HG03066 (cell line): ENCODE measurements around the gene KLF16.

ENCODE experiments used
- ATAC-seq: cut with Tn5 transposase; IDR thresholded peaks from one replicate; pipeline ENCODE4 v1.9.1; 2021; ENCODE audit warnings: low read depth; ENCODE audit not compliant: unreplicated experiment

Gene KLF16

DNA sequence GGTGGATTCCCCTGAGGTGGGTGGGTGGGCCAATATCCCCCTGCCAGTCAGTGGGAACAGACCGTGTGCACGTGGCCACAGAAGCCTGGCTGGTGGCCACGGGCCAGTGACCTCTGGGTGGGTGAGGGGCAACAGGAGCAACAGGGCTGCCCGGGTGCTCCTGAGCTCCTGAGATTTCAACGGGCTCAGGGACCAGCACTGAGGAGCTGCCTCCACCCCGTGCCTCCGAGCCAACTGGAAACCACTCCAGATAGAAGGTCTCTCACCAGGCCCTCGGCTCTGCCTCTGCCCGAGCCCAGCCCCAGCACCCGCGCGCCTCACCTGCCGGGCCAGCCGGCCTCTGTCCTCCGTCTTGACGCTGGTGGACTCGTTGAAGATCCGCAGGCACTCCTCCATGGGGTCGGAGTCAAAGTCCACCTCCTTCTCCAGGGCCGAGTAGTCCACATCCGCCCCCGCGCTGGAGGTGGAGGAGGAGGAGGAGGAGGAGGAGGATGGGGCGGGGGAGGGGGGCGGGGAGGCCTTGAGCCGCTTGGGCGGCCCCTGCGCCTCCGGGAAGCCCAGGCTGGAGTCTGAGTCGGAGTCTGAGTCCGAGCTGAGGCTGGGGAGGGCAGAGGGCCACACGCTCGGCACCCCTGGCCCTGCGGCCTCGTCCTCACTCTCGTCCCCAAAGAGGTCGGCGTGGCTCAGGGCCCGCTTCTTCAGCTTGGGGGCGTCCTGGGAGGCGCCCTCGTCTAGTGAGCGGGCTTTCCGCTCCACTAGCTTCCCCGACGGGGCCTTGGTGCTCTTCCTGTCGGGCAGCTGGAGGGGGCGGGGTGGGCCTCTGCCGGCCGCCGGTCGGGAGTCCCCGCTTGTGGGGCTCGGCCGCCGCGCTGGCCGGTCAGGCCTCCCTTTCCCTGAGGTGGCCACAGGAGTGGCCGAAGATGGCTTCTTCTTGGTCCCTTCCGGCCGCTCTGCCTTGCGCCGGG, 36.5 kb downstream of the KLF16 start:
- ATAC-seq: no peak

DNA sequence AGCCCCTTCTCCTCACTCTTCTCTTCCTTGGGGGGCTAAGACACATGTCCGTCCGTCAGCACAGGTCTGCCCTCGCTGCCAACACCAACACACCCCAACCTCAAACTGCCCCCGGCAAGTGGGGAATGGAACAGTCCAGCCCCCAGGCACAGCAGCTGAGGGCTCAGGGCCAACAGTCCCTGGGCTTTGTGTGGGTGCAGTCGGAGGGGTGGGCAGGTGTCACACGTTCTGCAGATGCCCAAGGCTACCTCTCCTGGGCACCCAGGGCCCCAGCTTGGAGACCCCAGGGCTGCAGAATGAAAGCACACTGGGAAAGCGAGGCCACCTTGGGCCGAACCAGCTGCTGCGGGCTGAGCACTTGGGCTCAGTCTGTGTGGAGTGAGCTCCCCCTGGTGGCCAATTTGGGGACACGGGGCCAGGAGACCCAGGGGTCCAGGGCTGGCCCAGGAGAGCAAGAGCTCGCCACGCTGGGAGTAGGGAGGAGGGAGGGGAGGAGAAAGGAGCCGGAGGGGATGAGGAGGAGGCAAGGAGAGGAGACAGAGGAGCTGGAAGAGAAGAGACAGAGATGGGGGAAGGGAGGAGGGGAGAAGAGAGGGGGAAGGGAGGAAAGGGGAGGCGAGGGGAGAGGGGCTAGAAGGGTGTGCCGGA, 37.3 kb downstream of the KLF16 start:
- no peak for ATAC-seq

DNA sequence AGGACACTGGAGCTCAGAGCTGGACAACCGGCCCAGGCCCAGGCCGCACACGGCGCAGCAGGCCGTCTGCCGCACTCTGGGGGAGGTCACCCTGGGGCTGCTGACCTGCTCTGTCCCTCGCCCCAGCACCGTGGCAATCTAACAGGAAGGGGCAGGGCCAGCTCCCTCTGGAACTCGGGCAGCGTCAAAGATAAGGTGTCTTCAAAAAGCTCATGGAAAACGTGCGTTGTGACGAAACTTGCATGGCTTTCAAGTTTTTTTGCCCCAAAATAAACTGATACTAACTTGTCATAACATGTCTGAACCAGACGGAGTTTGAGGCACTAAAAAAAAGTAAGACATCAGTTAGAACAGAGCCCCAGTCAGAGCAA, 39.1 kb downstream of the KLF16 start:
- ATAC-seq: no peak

DNA sequence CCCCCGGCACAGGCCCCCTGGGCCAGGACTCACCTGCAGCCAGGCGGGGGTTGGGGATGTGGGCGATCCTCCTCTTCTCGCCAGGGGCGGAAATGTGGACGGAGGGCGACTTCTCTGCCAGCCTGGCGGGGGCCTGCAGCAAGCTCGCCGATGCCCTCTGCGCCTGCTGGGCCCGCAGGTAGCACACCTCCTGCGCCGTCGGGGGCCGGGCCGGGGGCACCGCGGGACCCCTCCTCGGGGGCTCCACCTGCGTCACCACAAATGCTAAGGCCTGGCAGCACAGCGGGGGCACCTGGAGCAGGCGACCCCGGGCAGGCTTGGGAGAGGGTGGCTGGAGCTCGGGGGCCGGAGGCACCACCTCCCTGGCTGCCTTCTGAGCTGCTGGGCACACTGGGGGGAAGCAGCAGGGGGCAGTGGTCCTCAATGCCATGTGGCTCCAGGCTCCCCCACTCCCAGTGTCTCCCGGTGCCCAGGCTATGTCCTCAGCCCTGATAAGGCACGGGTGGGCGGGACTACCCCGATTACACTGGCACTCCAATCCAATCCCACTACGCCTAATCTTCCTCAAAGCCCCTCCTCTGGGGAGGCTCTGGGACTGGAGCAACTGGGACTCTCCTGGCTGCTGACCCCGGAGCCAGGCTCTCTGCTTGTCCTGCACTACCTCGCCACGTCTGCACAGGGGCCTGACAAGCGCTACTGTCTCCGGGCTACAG, 39.7 kb downstream of the KLF16 start:
- ATAC-seq: no peak

DNA sequence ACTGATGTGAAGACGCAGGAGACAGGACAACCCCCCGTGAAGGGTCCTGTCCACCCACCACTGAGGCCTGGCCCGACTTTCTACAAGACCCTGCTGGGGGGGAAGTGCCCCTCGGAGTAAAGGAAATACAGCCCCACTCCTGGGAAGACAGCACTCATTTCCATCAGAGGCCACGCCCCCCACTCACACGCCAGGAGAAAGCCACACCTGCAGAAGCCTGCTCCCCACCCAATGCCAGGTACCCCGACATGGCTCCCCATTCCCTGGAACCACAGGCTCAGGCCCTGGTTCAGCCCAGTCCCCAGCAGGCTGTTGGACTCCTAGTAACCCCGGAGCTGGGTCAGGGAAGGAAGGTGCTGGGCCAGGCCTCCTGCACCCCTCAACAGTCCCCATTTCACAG, 40.4 kb downstream of the KLF16 start:
- no peak for ATAC-seq

DNA sequence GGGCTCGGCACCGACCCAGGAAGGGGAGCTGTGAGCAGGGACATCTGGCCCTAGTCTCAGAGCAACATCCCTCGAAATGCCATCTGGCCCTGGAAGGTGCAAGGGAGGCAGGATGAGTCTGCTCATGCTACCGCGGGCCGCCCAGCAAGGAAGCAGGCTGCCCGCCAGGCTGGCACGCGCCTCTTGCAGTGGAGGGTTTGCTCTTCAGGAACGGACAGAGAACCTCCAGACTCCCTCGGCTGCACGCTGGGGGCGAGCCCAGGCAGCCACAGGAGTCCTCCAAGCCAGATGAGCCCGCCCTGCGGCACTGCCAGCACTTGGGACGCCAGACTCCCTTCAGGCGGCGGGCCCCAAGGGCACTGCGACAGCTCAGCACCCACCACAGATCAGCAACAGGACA, 41.2 kb downstream of the KLF16 start:
- ATAC-seq: no peak

DNA sequence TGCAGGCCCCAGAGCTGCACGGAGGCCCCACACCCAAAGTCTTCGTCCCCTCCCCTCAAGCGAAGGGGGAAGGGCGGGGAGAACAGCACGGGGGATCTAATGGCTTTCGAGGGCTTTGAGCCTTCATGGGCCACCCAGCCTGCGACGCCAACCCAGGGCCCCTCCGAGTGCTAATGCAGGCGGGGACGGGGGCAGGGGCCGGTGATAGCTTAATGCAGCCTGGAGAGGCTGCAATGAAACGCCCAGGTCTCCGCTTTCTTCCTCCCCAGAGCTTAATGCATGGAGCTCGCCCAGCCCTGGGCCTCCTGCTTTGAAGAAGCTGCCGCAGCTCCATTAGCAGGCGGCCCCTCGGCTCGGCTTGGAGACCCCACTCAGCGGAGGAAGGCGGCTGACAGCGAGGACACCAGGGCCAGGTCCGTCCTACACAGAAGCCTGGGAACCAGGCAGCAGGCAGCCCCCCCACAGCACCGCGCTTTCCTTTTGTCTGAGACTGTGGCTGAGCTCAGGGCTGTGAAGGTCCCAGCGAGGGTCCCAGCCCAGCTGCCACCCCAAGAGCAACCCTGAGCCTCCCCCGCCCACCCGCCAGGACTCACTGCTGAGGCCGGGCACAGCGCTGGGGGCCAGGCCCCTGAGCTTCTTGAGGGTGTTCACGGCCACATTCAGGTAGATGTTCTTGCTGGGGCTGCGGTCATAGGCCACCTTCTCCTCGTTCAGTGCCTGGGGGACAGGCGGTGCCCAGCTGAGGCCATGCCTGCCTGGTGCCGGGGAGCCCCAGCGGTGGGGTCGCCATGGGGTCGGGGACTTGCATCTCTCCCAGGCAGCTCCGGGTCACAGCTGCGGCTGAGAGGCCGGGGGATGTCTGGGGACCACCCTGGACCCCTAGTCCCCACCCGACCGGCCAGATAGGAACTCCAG, 43.8 kb downstream of the KLF16 start:
- ATAC-seq: no peak

DNA sequence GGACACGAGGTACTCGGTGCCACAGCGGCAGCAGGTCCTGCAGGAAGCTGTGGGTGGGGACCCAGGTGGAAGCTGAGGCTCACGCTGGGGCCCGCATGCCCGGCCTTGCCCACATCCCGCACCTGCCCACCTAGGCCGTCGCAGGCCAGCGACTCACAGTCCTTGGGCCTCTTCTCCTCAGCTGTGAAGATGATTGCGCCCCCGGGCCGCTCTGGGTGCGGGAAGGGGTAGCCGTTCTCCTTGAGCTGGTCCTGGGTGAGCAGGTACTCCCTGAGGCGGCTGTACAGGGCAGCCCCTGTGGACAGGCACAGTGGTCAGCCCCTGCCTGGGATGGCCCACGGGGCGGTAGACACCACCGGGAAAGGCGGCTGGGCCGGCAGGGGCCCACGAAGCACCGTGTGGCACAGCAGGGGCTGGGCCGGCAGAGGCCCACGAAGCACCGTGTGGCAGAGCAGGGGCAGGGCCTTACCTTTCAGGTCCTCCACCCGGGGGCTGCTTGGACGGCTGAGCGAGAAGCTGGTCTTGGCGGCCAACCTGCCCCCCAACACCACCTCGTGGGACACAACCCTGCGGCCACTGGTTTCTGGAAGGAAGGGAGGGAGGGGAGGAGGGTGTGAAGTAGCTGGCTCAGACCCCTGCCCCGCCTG, 44.7 kb downstream of the KLF16 start:
- no peak for ATAC-seq

DNA sequence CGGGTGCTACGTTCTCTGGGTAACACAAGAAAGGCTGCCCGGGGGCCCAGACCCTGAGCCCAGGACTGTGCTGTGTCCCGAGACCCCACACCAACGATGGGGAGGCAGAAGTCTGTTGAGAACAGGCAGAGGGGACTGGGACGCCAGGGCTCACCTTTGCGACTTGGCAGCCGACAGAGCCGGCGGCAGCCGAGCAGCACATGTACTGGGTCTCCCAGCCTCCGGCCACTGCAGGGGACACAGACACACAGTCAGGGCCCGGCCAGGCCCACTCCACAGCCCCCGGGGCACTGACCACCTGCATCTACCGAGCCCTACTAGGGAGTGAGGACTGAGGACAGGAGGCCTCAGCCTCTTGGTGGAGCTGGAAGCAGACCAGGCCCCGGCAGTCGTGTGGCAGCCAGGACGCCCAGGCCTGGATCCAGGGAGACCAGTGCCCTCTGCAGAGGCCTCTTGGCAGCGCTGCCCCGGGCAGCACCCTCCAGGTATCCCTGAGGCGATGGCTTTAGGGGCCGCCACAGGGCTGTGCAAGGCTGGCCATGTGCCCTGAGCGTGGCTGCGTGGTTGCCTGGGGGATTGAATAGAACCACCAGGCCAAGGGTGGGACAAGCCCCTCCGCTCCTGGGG, 45.7 kb downstream of the KLF16 start:
- no peak for ATAC-seq

DNA sequence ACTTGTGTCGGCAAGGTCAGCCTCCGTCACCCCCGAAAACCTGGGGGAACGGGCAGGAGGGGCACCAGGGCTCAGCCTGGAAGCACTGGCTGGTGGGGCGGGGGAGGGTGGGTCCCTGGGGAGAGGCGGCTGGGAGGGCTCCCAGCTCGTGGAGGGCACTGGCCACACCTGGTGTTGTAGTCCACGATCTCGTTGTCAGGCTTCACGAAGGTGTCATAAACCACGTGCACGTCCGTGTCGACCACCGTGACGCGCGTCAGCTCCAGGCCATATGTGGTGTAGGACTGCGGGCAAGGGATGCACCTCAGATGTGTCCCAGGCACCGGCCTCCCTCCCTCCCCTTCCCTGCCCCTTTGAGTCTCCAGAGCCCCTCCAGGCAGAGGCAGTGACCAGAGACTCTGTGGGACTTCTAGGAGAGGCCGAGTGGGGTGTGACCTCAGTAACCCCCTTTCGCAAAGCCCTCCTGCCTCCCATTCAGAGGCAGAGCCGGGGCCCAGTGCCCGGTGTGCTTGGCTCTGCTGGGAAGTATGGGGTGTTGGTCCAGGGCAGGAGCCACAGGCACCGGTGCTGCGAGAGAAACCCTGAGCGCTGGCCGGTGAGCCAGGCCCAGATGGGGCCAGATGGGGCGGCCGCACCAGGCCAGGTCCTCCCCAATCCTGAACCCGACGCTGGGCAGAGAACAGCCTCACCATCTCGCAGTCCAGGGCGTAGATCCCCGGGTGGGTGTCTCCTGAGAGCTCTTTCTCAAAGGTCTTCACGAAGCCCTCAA, 46.7 kb downstream of the KLF16 start:
- ATAC-seq: no peak

DNA sequence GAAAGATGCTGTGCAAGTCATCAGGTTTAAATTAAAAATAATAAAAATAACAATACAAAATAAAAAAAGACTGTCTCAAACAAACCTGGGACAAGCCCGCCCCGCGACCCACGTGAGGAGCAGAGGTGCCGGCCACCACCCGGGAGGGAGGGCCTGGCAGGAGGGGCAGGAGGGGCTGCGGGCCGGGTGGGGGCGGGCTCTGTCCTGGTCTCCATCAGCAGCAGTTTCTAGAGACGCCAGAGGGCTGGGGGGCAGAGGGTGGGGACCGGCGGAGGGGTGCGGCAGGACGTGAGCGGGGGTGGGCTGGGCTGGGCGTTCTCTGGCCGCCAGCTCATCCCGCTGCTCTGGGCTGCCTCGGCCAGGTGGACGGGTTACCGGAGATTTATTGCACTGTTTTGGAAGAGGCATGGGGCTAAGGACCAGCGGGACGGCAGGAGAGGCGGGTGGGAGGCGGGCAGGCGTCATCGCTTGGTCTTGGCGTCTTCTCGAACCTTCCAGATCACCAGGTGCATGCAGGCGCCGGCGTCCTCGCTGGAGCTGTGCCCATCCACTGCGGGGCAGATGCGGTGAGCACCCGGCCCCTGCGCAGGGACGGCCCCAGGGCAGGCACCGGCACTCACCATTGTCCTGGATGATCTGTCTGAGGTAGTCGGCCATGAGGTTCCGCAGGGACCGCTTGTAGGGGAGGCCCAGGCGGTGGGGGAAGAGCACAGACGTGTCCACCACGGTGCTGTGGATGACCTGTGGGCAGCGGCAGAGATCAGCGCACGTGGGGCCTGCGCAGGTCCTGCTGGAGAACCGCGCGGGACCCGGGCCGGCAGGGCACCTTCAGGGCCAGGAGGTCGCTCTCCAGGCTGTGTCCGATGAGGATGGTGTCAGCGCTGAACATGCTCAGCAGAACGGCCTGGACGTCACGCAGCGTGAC, 47.5 kb downstream of the KLF16 start:
- ATAC-seq: no peak

DNA sequence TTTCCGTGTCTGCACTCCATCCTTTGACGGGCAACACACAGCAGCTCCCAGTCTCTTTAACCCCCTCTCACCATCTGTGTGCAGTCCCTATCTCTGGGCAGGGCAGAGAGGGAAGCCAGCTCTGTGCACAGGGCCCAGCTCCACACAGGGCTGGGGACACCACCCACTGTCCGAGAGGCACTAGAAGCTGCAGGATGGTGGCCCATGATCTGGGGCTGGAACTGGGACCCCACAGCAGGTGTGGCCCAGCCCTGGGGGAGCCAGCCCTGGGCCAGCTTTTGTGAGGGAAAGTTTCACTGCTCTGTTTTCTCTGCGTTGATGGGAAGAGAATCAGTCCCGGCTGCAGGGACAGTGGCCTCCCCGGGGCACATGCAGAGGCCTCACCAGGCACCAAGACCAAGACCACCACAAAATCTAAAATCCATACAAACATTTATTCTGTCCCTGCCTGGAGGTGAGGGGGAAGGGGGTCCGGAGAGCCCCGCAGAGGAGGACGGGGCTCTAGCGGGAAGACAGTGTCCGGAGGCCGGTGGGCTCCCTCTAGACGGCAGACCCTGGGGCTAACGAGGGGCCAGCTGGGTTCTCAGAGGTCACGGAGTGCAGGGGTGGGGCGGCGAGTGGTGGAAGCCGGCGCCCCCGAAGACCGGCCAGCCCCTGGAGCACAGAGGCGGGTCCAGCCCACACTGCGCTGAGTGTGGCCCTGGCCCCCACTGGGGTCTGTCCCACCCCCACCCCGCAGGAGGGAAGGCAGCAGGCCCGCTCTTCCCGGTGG, 48.4 kb downstream of the KLF16 start:
- no peak for ATAC-seq

DNA sequence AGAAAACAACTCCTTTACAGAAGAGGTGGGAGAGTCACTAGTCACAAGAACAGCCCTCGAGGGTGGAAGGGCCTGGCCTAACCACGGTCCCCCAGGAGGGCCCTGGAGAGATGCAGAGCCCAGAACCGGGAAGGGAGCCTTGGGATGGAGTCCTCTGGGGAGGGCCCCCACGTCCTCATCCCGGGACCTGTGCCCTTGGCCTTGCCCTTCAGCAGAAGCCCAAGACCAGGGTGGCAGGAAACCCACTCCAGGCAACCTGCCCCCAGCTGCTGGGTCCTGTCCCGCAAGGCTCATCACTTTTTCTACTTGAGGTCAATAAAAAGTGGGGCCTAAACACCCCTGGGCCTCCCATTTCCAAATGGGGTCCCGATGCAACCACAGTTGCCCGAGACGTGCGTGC, 49.0 kb downstream of the KLF16 start:
- no peak for ATAC-seq

DNA sequence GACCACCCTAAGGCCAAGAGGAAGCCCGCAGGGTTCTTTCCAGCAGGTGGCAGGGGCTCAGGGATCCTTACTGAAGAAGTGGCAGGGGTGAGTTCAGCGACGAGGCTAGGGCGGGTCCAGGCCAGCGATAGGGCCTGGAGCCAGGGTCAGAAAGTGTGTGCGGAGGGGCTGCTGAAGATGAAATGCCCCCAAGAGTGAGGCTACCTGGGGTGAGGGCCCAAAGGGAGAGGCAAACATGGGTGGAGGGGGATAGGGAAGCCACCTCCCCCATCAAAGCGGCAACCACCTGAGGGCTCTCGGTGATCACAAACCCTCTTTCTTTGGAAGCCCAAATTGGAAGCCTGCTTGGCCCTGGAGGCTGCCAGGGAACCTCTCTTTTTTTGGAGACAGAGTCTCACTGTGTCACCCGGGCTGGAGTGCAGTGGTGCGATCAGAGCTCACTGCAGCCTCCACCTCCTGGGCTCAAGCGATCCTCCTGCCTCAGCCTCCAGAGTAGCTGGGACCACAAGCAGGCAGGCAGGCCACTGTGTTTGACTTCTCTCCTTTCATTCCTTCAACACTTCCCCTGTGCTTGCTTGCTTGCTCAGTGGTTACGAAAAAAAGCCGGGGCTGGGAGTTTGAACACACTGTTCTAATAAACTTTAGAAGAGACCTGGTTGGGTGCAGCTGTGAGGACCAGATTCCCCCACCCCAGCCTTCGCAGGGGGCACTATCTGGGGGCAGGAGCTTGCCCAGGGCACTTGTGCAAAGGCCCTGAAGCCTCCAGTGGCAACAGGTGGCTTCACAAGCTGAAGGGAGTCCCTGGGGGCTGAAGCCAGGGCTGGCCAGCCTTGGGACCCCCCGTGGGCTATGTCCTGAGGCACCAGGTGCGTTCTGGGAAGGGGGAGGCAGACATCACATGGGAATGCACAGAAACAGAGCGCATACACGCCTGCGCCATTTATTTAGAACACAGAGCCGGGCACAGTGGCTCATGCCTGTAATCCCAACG, 49.9 kb downstream of the KLF16 start:
- ATAC-seq: no peak

DNA sequence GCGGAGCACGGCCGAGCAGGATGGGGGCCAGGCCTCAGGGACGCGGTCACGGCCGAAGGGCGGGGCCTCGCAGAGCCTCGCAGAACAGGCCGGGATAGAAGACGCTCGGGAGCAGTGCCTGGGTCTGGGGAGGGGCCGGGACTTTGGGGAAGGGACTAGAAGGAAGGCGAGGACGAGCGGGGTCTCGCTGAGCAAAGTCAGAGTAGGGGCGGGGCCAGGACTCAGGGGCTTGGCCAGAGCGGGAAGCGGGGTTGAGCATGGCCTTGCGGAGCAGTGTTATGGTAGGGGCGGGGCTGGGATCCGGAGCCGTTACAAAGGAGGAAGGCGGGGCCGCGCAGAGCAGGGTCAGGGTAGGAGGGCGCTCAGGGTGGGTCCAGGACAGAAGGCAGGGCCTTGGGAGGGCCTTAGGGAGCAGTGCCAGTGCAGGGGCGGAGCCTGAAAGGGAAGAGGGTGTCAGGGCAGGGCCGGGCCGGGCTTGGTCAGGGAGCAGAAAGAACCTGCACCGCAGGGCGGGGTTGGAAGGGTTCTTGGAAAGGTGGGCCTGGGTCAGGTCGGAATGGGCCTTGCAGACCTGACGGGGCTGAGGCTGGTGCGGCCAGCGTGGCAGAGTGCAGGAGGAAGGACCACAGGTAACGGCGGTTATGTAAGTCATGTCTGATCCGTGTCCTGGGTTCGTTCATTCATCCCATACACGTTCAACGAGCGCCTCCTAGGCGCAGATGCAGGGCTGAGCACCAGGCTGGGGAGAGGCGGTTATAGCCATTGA, 50.8 kb downstream of the KLF16 start:
- ATAC-seq: peak; percentile 70
